ENCODE data around the gene SCG5. TPM values are rescaled to one million over a fixed set of nuclear protein-coding genes. Genes with fewer than 3 reads are reported as not detected.

The SCG5 gene
- total RNA-seq, 1 donor from 2014 or later, result 12.1 TPM

DNA sequence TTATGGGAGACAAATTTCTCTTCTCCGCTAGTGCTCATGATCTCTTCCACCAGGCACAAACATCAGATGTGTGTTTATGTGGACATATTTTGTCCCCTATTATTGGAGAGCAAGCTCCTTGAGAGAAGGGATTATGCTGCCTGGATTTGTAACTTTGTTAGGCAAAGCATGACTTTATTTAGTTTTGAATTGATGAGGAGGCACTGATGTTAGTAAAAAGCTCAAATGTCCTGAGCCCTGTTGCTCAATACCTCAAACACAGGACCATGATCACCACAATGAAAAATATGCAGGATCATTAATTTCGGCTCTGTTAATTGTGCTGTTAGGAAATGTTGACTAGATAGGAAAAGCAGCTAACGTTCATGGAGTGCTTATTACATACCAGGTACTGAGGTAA lies 29.1 kb downstream of the SCG5 start:
- no peaks in the 10 kb centered on the region for H3K79me2 ChIP-seq (ENCODE audit: insufficient read depth, low read length)
- H3K4me2 ChIP-seq (ENCODE audit: low read length), result no peak overlapping the region

DNA sequence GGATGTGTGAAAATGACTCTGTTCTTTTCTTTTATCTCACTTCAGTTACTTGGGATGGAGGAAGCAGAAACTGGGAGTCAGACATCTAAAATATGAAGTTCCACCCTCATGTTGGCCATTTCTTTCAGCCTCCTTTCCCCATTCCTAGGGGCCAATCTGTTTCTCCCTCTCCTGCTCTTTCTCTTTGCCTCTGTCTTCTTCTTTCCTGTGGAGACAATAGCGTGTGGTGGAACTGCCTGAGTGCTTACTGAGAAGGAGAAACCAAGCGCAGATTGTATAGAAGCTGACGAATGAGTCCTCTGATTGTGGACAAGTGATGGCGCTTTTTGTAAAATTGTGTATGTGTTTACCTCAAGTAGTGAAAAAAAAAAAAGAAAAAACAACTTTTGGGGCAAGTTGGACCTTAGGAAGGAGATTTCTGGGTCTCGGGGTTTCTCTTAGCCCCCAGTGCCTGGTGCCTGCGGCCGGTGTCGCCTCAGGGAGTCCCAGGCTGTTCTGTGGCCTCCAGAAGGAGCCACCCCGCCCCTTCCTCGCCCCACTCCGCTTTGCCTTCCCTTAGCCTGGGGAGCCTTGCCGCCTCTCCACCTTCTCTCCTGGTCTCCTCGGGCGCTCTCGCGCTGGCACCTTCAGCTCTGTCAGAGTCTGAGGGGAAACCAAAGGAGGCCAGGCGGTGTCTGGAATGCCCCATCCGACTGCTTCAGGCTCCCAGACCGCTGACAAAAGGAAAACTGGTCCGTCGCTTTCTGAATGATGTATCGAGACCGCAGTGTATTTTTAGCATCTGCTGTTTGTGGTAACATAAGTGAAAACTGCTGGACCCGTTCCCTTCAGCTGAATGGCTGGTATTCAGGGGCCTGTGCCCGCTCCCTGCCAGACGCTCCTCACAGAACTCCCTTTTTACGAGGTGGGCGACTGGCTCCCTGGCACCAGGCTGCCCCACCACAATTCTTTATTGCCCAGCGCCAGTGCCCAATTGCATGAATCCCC lies 30.1 kb downstream of the SCG5 start:
- Mint-ChIP-seq H3K4me1 (ENCODE audit: low read depth, unreplicated experiment) (peaks cover 3% of the 10 kb centered on the region), H3K36me3 (ENCODE audit: low read depth, unreplicated experiment) (no peaks in the 10 kb centered on the region), H3K27ac (ENCODE audit: unreplicated experiment) (no peak overlapping the region), H3K27me3 (ENCODE audit: low read depth, unreplicated experiment) (no peaks in the 10 kb centered on the region), H3K9me3 (ENCODE audit: unreplicated experiment) (no peaks in the 10 kb centered on the region), H3K4me3 (ENCODE audit: unreplicated experiment) (no peak overlapping the region)
- H3K9me3 ChIP-seq (ENCODE audit: insufficient read depth, low read depth, low read length), result no peaks in the 10 kb centered on the region
- H3K4me1 ChIP-seq (ENCODE audit: insufficient read depth, low read length), result no peaks in the 10 kb centered on the region
- DNase-seq (ENCODE audit: low read depth), result peak; percentile 51
- no peaks in the 10 kb centered on the region for H4K20me1 ChIP-seq (ENCODE audit: insufficient read depth, low read length)
- no peak overlapping the region for H3K4me3 ChIP-seq (ENCODE audit: insufficient read depth, low read depth, low read length)
- H3K9ac ChIP-seq (ENCODE audit: low read length), result no peak overlapping the region
- no peak overlapping the region for H3K4me2 ChIP-seq (ENCODE audit: low read length)
- H3K36me3 ChIP-seq (ENCODE audit: insufficient read depth, low read length), result no peaks in the 10 kb centered on the region
- peak; percentile 9 for FAIRE-seq
- no peaks in the 10 kb centered on the region for H3K27me3 ChIP-seq (ENCODE audit: insufficient read depth, low read length)
- H2AFZ ChIP-seq (ENCODE audit: low read depth, low read length), result no peak overlapping the region
- no peaks in the 10 kb centered on the region for H3K79me2 ChIP-seq (ENCODE audit: insufficient read depth, low read length)
- TF ChIP-seq, protein P1, sequence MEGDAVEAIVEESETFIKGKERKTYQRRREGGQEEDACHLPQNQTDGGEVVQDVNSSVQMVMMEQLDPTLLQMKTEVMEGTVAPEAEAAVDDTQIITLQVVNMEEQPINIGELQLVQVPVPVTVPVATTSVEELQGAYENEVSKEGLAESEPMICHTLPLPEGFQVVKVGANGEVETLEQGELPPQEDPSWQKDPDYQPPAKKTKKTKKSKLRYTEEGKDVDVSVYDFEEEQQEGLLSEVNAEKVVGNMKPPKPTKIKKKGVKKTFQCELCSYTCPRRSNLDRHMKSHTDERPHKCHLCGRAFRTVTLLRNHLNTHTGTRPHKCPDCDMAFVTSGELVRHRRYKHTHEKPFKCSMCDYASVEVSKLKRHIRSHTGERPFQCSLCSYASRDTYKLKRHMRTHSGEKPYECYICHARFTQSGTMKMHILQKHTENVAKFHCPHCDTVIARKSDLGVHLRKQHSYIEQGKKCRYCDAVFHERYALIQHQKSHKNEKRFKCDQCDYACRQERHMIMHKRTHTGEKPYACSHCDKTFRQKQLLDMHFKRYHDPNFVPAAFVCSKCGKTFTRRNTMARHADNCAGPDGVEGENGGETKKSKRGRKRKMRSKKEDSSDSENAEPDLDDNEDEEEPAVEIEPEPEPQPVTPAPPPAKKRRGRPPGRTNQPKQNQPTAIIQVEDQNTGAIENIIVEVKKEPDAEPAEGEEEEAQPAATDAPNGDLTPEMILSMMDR (IDR thresholded peaks at IDR 0.05; ENCODE audit: insufficient read depth, low read depth, low read length), result no peak
- no peak for TF ChIP-seq EZH2 (IDR thresholded peaks at IDR 0.05; ENCODE audit: insufficient read depth, low read length)
- no peak overlapping the region for H3K27ac ChIP-seq (ENCODE audit: low read depth, low read length)

More for the DNA sequence above, 29.1 kb downstream of the SCG5 start:
- no peaks in the 10 kb centered on the region for H3K9me3 Mint-ChIP-seq (ENCODE audit: unreplicated experiment)
- no peaks in the 10 kb centered on the region for H3K9me3 ChIP-seq (ENCODE audit: insufficient read depth, low read depth, low read length)
- H3K27me3 ChIP-seq (ENCODE audit: insufficient read depth, low read length), result no peaks in the 10 kb centered on the region
- no peak overlapping the region for H3K4me3 Mint-ChIP-seq (ENCODE audit: unreplicated experiment)
- no peak overlapping the region for H3K4me3 ChIP-seq (ENCODE audit: insufficient read depth, low read depth, low read length)
- H3K4me1 ChIP-seq (ENCODE audit: insufficient read depth, low read length), result no peaks in the 10 kb centered on the region
- H2AFZ ChIP-seq (ENCODE audit: low read depth, low read length), result no peak overlapping the region
- H3K36me3 Mint-ChIP-seq (ENCODE audit: low read depth, unreplicated experiment), result no peaks in the 10 kb centered on the region
- DNase-seq (ENCODE audit: low read depth), result no peak
- no peaks in the 10 kb centered on the region for H4K20me1 ChIP-seq (ENCODE audit: insufficient read depth, low read length)
- no peak for TF ChIP-seq EZH2 (IDR thresholded peaks at IDR 0.05; ENCODE audit: insufficient read depth, low read length)
- TF ChIP-seq, protein P1 (IDR thresholded peaks at IDR 0.05; ENCODE audit: insufficient read depth, low read depth, low read length), result no peak
- no peaks in the 10 kb centered on the region for H3K27me3 Mint-ChIP-seq (ENCODE audit: low read depth, unreplicated experiment)
- peaks cover 3% of the 10 kb centered on the region for H3K4me1 Mint-ChIP-seq (ENCODE audit: low read depth, unreplicated experiment)
- no peaks in the 10 kb centered on the region for H3K36me3 ChIP-seq (ENCODE audit: insufficient read depth, low read length)
- no peak overlapping the region for H3K9ac ChIP-seq (ENCODE audit: low read length)
- H3K27ac Mint-ChIP-seq (ENCODE audit: unreplicated experiment), result no peak overlapping the region
- H3K27ac ChIP-seq (ENCODE audit: low read depth, low read length), result no peak overlapping the region
- FAIRE-seq, result no peak

DNA sequence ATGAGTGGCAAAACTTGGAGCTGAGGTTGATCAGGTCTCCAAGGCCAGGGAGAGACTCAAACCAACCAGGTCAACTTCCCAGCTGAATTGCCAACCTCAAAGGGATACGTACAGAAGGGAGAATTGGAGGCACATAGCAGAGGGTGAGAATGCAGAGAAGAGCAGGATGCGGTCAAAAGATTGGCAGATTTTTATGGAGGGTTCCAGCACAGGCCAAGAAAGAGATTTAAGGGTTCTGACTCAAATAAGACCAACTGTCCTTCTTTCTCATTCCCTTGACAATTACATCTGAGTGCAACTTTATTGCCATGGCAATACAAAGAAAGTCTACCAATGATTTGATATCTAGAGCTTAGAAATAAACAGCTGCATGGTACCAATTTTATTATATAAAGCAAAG lies 33.2 kb downstream of the SCG5 start:
- Mint-ChIP-seq H3K27me3 (ENCODE audit: low read depth, unreplicated experiment) (no peaks in the 10 kb centered on the region), H3K4me3 (ENCODE audit: unreplicated experiment) (no peak overlapping the region), H3K4me1 (ENCODE audit: low read depth, unreplicated experiment) (peaks cover 3% of the 10 kb centered on the region), H3K9me3 (ENCODE audit: unreplicated experiment) (no peaks in the 10 kb centered on the region), H3K27ac (ENCODE audit: unreplicated experiment) (no peak overlapping the region), H3K36me3 (ENCODE audit: low read depth, unreplicated experiment) (no peaks in the 10 kb centered on the region)
- FAIRE-seq (no peak), DNase-seq (ENCODE audit: low read depth) (no peak)
- peaks cover 9% of the 10 kb centered on the region for H3K4me1 ChIP-seq (ENCODE audit: insufficient read depth, low read length)
- no peaks in the 10 kb centered on the region for H3K36me3 ChIP-seq (ENCODE audit: insufficient read depth, low read length)
- H2AFZ ChIP-seq (ENCODE audit: low read depth, low read length), result no peak overlapping the region
- H3K27me3 ChIP-seq (ENCODE audit: insufficient read depth, low read length), result no peaks in the 10 kb centered on the region
- no peak overlapping the region for H3K4me2 ChIP-seq (ENCODE audit: low read length)
- TF ChIP-seq, protein P1 (IDR thresholded peaks at IDR 0.05; ENCODE audit: insufficient read depth, low read depth, low read length), result no peak
- no peak for TF ChIP-seq EZH2 (IDR thresholded peaks at IDR 0.05; ENCODE audit: insufficient read depth, low read length)
- no peak overlapping the region for H3K27ac ChIP-seq (ENCODE audit: low read depth, low read length)
- no peak overlapping the region for H3K4me3 ChIP-seq (ENCODE audit: insufficient read depth, low read depth, low read length)
- H4K20me1 ChIP-seq (ENCODE audit: insufficient read depth, low read length), result no peaks in the 10 kb centered on the region
- no peak overlapping the region for H3K9ac ChIP-seq (ENCODE audit: low read length)
- no peaks in the 10 kb centered on the region for H3K9me3 ChIP-seq (ENCODE audit: insufficient read depth, low read depth, low read length)
- no peaks in the 10 kb centered on the region for H3K79me2 ChIP-seq (ENCODE audit: insufficient read depth, low read length)

Measured in astrocyte (in vitro differentiated cells and primary cell).